ENCODE measurements around the gene AGK.

DNA sequence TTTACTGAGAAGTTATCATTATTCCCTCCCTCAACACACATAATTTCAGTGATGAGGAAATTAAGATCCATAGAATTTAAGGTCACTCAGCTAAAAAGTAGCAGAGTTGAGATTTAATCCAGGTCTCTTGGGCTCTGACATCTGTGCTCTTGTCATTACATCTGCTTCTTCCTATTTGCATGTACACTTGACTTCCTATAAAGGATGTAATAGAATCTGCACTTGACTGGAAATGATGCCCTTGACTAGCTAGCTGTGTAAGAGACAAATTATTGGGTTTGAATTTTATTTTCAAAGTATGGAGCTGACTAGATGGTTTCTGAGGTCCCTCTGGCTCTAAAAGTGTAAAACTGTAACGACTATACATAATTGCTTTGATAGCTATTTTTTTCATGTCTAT is 59.5 kb downstream of the AGK start:
- TF ChIP-seq, protein P1, sequence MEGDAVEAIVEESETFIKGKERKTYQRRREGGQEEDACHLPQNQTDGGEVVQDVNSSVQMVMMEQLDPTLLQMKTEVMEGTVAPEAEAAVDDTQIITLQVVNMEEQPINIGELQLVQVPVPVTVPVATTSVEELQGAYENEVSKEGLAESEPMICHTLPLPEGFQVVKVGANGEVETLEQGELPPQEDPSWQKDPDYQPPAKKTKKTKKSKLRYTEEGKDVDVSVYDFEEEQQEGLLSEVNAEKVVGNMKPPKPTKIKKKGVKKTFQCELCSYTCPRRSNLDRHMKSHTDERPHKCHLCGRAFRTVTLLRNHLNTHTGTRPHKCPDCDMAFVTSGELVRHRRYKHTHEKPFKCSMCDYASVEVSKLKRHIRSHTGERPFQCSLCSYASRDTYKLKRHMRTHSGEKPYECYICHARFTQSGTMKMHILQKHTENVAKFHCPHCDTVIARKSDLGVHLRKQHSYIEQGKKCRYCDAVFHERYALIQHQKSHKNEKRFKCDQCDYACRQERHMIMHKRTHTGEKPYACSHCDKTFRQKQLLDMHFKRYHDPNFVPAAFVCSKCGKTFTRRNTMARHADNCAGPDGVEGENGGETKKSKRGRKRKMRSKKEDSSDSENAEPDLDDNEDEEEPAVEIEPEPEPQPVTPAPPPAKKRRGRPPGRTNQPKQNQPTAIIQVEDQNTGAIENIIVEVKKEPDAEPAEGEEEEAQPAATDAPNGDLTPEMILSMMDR (IDR thresholded peaks at IDR 0.05), result no peak
- TF ChIP-seq POLR2AphosphoS5 (IDR thresholded peaks at IDR 0.05), result no peak
